ENCODE data around the gene IL1RAPL1. TPM values are rescaled to one million over a fixed set of nuclear protein-coding genes. Genes with fewer than 3 reads are reported as not detected.

The IL1RAPL1 gene
- total RNA-seq, 5 donors from 2014 or later (not counting 1 experiment from before 2014, with no cell fraction given): not detected

- Mint-ChIP-seq H3K36me3 (no peaks in the 10 kb centered on the region), H3K27ac (no peak overlapping the region), H3K9me3 (no peaks in the 10 kb centered on the region), H3K27me3 (no peaks in the 10 kb centered on the region), H3K4me3 (no peak overlapping the region), H3K4me1 (no peaks in the 10 kb centered on the region)
- H3K4me1 ChIP-seq (ENCODE audit: control insufficient read depth in 1 of 2, extremely low read depth in 1 of 2, insufficient read depth in 2 of 2, low read length in 2 of 2): no peaks in the 10 kb centered on the region
- no peaks in the 10 kb centered on the region for H3K27me3 ChIP-seq (replicated peaks in 1 of 2; ENCODE audit: control insufficient read depth in 2 of 2, extremely low read depth in 1 of 2, insufficient read depth in 2 of 2, low read length in 1 of 2)
- no peak for DNase-seq
- no CpG with 5 or more reads among the region's 1 CpG for WGBS (ENCODE audit: insufficient coverage)
- H3K27ac ChIP-seq (ENCODE audit: low read length): no peak overlapping the region
- no peaks in the 10 kb centered on the region for H3K9me3 ChIP-seq
- H3K4me3 ChIP-seq (ENCODE audit: control insufficient read depth in 1 of 2, extremely low read depth in 1 of 2, low read length in 1 of 2): no peak overlapping the region
- ChIA-PET CTCF (no interaction called here), POLR2A (interaction anchor here in 1 of 2 donors (0.5 kb wide), 1 partner anchor 31 kb away, joined by 3 read pairs; no protein-coding TSS in a partner anchor)
- no peaks in the 10 kb centered on the region for H3K36me3 ChIP-seq (ENCODE audit: control insufficient read depth in 2 of 2, extremely low read depth in 1 of 2, insufficient read depth in 1 of 2, low read length in 1 of 2)
- ATAC-seq (replicated peaks in 1 of 4): no peak
These were observed 26.3 kb downstream of the IL1RAPL1 start for GRCh38 chrX:28613558-28613957.

- H3K4me3 Mint-ChIP-seq: no peak overlapping the region
- Histone ChIP-seq H3K27me3 (replicated peaks in 1 of 2; ENCODE audit: control insufficient read depth in 2 of 2, extremely low read depth in 1 of 2, insufficient read depth in 2 of 2, low read length in 1 of 2) (no peaks in the 10 kb centered on the region), H3K27ac (ENCODE audit: low read length) (no peak overlapping the region), H3K9me3 (no peaks in the 10 kb centered on the region), H3K36me3 (ENCODE audit: control insufficient read depth in 2 of 2, extremely low read depth in 1 of 2, insufficient read depth in 1 of 2, low read length in 1 of 2) (no peaks in the 10 kb centered on the region), H3K4me3 (ENCODE audit: control insufficient read depth in 1 of 2, extremely low read depth in 1 of 2, low read length in 1 of 2) (no peak overlapping the region), H3K4me1 (ENCODE audit: control insufficient read depth in 1 of 2, extremely low read depth in 1 of 2, insufficient read depth in 2 of 2, low read length in 2 of 2) (no peaks in the 10 kb centered on the region)
- H3K27me3 Mint-ChIP-seq: peaks cover 0 to 5% of the 10 kb centered on the region in 2 donors
- H3K9me3 Mint-ChIP-seq: peaks cover 0 to 8% (median 5%) of the 10 kb centered on the region in 3 donors
- DNase-seq (no peak), ATAC-seq (replicated peaks in 1 of 4) (no peak)
- ChIA-PET CTCF (no interaction called here), POLR2A (no interaction called here)
- no CpG with 5 or more reads among the region's 2 CpGs for WGBS (ENCODE audit: insufficient coverage)
- H3K4me1 Mint-ChIP-seq: no peaks in the 10 kb centered on the region
- H3K27ac Mint-ChIP-seq: no peak overlapping the region
- no peaks in the 10 kb centered on the region for H3K36me3 Mint-ChIP-seq
These were observed 38.0 kb downstream of the IL1RAPL1 start for GRCh38 chrX:28625223-28625622.

GRCh38 chrX:28626515-28626914 is 39.3 kb downstream of the IL1RAPL1 start:
- Histone ChIP-seq H3K27ac (ENCODE audit: low read length) (no peak overlapping the region), H3K9me3 (no peaks in the 10 kb centered on the region), H3K4me3 (ENCODE audit: control insufficient read depth in 1 of 2, extremely low read depth in 1 of 2, low read length in 1 of 2) (no peak overlapping the region), H3K4me1 (ENCODE audit: control insufficient read depth in 1 of 2, extremely low read depth in 1 of 2, insufficient read depth in 2 of 2, low read length in 2 of 2) (no peaks in the 10 kb centered on the region), H3K27me3 (replicated peaks in 1 of 2; ENCODE audit: control insufficient read depth in 2 of 2, extremely low read depth in 1 of 2, insufficient read depth in 2 of 2, low read length in 1 of 2) (no peaks in the 10 kb centered on the region), H3K36me3 (ENCODE audit: control insufficient read depth in 2 of 2, extremely low read depth in 1 of 2, insufficient read depth in 1 of 2, low read length in 1 of 2) (no peaks in the 10 kb centered on the region)
- Mint-ChIP-seq H3K27ac (no peak overlapping the region), H3K36me3 (no peaks in the 10 kb centered on the region), H3K4me1 (no peaks in the 10 kb centered on the region), H3K9me3 (peaks cover 0 to 6% (median 0%) of the 10 kb centered on the region in 3 donors), H3K27me3 (peaks cover 0 to 5% of the 10 kb centered on the region in 2 donors), H3K4me3 (no peak overlapping the region)
- WGBS (ENCODE audit: insufficient coverage): no CpG with 5 or more reads among the region's 2 CpGs
- ChIA-PET CTCF (no interaction called here), POLR2A (no interaction called here)
- ATAC-seq (replicated peaks in 1 of 4) (no peak), DNase-seq (no peak)

GRCh38 chrX:28628120-28628519 is 40.9 kb downstream of the IL1RAPL1 start:
- Histone ChIP-seq H3K4me1 (ENCODE audit: control insufficient read depth in 1 of 2, extremely low read depth in 1 of 2, insufficient read depth in 2 of 2, low read length in 2 of 2) (no peaks in the 10 kb centered on the region), H3K36me3 (ENCODE audit: control insufficient read depth in 2 of 2, extremely low read depth in 1 of 2, insufficient read depth in 1 of 2, low read length in 1 of 2) (no peaks in the 10 kb centered on the region), H3K4me3 (ENCODE audit: control insufficient read depth in 1 of 2, extremely low read depth in 1 of 2, low read length in 1 of 2) (no peak overlapping the region), H3K9me3 (no peaks in the 10 kb centered on the region), H3K27ac (ENCODE audit: low read length) (no peak overlapping the region), H3K27me3 (replicated peaks in 1 of 2; ENCODE audit: control insufficient read depth in 2 of 2, extremely low read depth in 1 of 2, insufficient read depth in 2 of 2, low read length in 1 of 2) (no peaks in the 10 kb centered on the region)
- CTCF ChIA-PET: no interaction called here
- no peak for DNase-seq
- Mint-ChIP-seq H3K27me3 (peaks cover 0 to 5% of the 10 kb centered on the region in 2 donors), H3K9me3 (peaks cover 0 to 6% (median 0%) of the 10 kb centered on the region in 3 donors), H3K36me3 (no peaks in the 10 kb centered on the region), H3K4me1 (no peaks in the 10 kb centered on the region), H3K27ac (no peak overlapping the region), H3K4me3 (no peak overlapping the region)
- POLR2A ChIA-PET: no interaction called here
- no peak for ATAC-seq (replicated peaks in 1 of 4)

- Histone ChIP-seq H3K27ac (ENCODE audit: low read length) (no peak overlapping the region), H3K27me3 (replicated peaks in 1 of 2; ENCODE audit: control insufficient read depth in 2 of 2, extremely low read depth in 1 of 2, insufficient read depth in 2 of 2, low read length in 1 of 2) (no peaks in the 10 kb centered on the region), H3K4me1 (ENCODE audit: control insufficient read depth in 1 of 2, extremely low read depth in 1 of 2, insufficient read depth in 2 of 2, low read length in 2 of 2) (no peaks in the 10 kb centered on the region), H3K36me3 (ENCODE audit: control insufficient read depth in 2 of 2, extremely low read depth in 1 of 2, insufficient read depth in 1 of 2, low read length in 1 of 2) (no peaks in the 10 kb centered on the region), H3K9me3 (no peaks in the 10 kb centered on the region), H3K4me3 (ENCODE audit: control insufficient read depth in 1 of 2, extremely low read depth in 1 of 2, low read length in 1 of 2) (no peak overlapping the region)
- no peak for DNase-seq
- ChIA-PET POLR2A (no interaction called here), CTCF (no interaction called here)
- ATAC-seq (replicated peaks in 1 of 4): no peak
- Mint-ChIP-seq H3K9me3 (peaks cover 5 to 10% (median 5%) of the 10 kb centered on the region in 3 donors), H3K4me3 (no peak overlapping the region), H3K36me3 (no peaks in the 10 kb centered on the region), H3K27ac (no peak overlapping the region), H3K27me3 (no peaks in the 10 kb centered on the region), H3K4me1 (no peaks in the 10 kb centered on the region)
- WGBS (ENCODE audit: insufficient coverage): no CpG with 5 or more reads among the region's 3 CpGs
These were observed 51.5 kb downstream of the IL1RAPL1 start for GRCh38 chrX:28638775-28639174.

GRCh38 chrX:28639451-28639850 is 52.2 kb downstream of the IL1RAPL1 start:
- H3K4me3 ChIP-seq (ENCODE audit: control insufficient read depth in 1 of 2, extremely low read depth in 1 of 2, low read length in 1 of 2): no peak overlapping the region
- ChIA-PET POLR2A (no interaction called here), CTCF (no interaction called here)
- Mint-ChIP-seq H3K4me3 (no peak overlapping the region), H3K27me3 (no peaks in the 10 kb centered on the region), H3K9me3 (peaks cover 5 to 10% (median 5%) of the 10 kb centered on the region in 3 donors), H3K4me1 (no peaks in the 10 kb centered on the region), H3K27ac (no peak overlapping the region), H3K36me3 (no peaks in the 10 kb centered on the region)
- no peaks in the 10 kb centered on the region for H3K9me3 ChIP-seq
- no peaks in the 10 kb centered on the region for H3K4me1 ChIP-seq (ENCODE audit: control insufficient read depth in 1 of 2, extremely low read depth in 1 of 2, insufficient read depth in 2 of 2, low read length in 2 of 2)
- no peaks in the 10 kb centered on the region for H3K36me3 ChIP-seq (ENCODE audit: control insufficient read depth in 2 of 2, extremely low read depth in 1 of 2, insufficient read depth in 1 of 2, low read length in 1 of 2)
- no peak for DNase-seq
- no CpG with 5 or more reads among the region's 2 CpGs for WGBS (ENCODE audit: insufficient coverage)
- H3K27ac ChIP-seq (ENCODE audit: low read length): no peak overlapping the region
- H3K27me3 ChIP-seq (replicated peaks in 1 of 2; ENCODE audit: control insufficient read depth in 2 of 2, extremely low read depth in 1 of 2, insufficient read depth in 2 of 2, low read length in 1 of 2): no peaks in the 10 kb centered on the region
- ATAC-seq (replicated peaks in 1 of 4): no peak

- ChIA-PET POLR2A (no interaction called here), CTCF (interaction anchor here in 1 of 2 donors (0.7 kb wide), 1 partner anchor 10 kb away, joined by 3 read pairs; no protein-coding TSS in a partner anchor)
- Histone ChIP-seq H3K36me3 (ENCODE audit: control insufficient read depth in 2 of 2, extremely low read depth in 1 of 2, insufficient read depth in 1 of 2, low read length in 1 of 2) (no peaks in the 10 kb centered on the region), H3K27ac (ENCODE audit: low read length) (no peak overlapping the region), H3K9me3 (no peaks in the 10 kb centered on the region), H3K27me3 (replicated peaks in 1 of 2; ENCODE audit: control insufficient read depth in 2 of 2, extremely low read depth in 1 of 2, insufficient read depth in 2 of 2, low read length in 1 of 2) (no peaks in the 10 kb centered on the region), H3K4me1 (ENCODE audit: control insufficient read depth in 1 of 2, extremely low read depth in 1 of 2, insufficient read depth in 2 of 2, low read length in 2 of 2) (no peaks in the 10 kb centered on the region), H3K4me3 (ENCODE audit: control insufficient read depth in 1 of 2, extremely low read depth in 1 of 2, low read length in 1 of 2) (no peak overlapping the region)
- 60% methylated on average over 1 of the region's 3 CpGs for WGBS (ENCODE audit: insufficient coverage)
- no peaks in the 10 kb centered on the region for H3K36me3 Mint-ChIP-seq
- no peaks in the 10 kb centered on the region for H3K27me3 Mint-ChIP-seq
- H3K4me3 Mint-ChIP-seq: no peak overlapping the region
- H3K4me1 Mint-ChIP-seq: no peaks in the 10 kb centered on the region
- no peak for ATAC-seq (replicated peaks in 1 of 4)
- peaks cover 0 to 7% (median 3%) of the 10 kb centered on the region in 3 donors for H3K9me3 Mint-ChIP-seq
- no peak for DNase-seq
- no peak overlapping the region for H3K27ac Mint-ChIP-seq
These were observed 62.3 kb downstream of the IL1RAPL1 start for GRCh38 chrX:28649541-28649940.

Measured in T-cell (primary cell).